ENCODE results near the gene ADAM15.

The ADAM15 gene

GRCh38 chr1:155049651-155050559, 1.2 kb upstream of the ADAM15 start (continued):
- TF ChIP-seq PRDM6 (tag by site-specific recombination; IDR thresholded peaks at IDR 0.05) = no peak
- peak; percentile 89; the same call in 1 of the 2 replicates for TF ChIP-seq ZNF324 (tag by site-specific recombination; IDR thresholded peaks at IDR 0.05)
- TF ChIP-seq ZBTB17 (tag by site-specific recombination; IDR thresholded peaks at IDR 0.05) = no peak; the same call in 1 of the 2 replicates
- TF ChIP-seq ZNF140 (tag by site-specific recombination; IDR thresholded peaks at IDR 0.05) = no peak
- no peak for TF ChIP-seq ZNF138 (tag by site-specific recombination; IDR thresholded peaks at IDR 0.05; ENCODE audit: borderline replicate concordance)

- peak overlapping the region; percentile 57; the same call in 1 of the 2 replicates for H3K27ac ChIP-seq (ENCODE audit: extremely low read depth, low read depth, low read length)
- TF ChIP-seq ZBTB7A (tag by site-specific recombination; IDR thresholded peaks at IDR 0.05; ENCODE audit: low read depth) = peak; percentile 75; the same call in 1 of the 2 replicates
- TF ChIP-seq YY1 (tag by site-specific recombination; IDR thresholded peaks at IDR 0.05) = 0 out of 2 replicates have a peak, but pooled peaks have one; percentile 23
- no peak for TF ChIP-seq PRDM6 (tag by site-specific recombination; IDR thresholded peaks at IDR 0.05)
- peak; percentile 35; the same call in 1 of the 2 replicates for TF ChIP-seq GLIS1 (tag by site-specific recombination; IDR thresholded peaks at IDR 0.05)
- TF ChIP-seq REST (tag by site-specific recombination; IDR thresholded peaks at IDR 0.05) = peak; percentile 22; the same call in 1 of the 2 replicates
- no peak for TF ChIP-seq ZNF146 (tag by site-specific recombination; IDR thresholded peaks at IDR 0.05)
- no peak for TF ChIP-seq ZNF350 (tag by site-specific recombination; IDR thresholded peaks at IDR 0.05)
- TF ChIP-seq ZNF223 (tag by site-specific recombination; IDR thresholded peaks at IDR 0.05) = peak; percentile 82
- no peak for TF ChIP-seq ZBTB44 (tag by site-specific recombination; IDR thresholded peaks at IDR 0.05)
- TF ChIP-seq PBX3 (CRISPR knock-in tag; IDR thresholded peaks at IDR 0.05) = 0 out of 2 replicates have a peak, but pooled peaks have one; percentile 38
- no peak for TF ChIP-seq ZNF785 (tag by site-specific recombination; IDR thresholded peaks at IDR 0.05)
- TF ChIP-seq ZNF341 (tag by site-specific recombination; IDR thresholded peaks at IDR 0.05; ENCODE audit: low read depth) = peak; percentile 78
- TF ChIP-seq KLF16 (tag by site-specific recombination; IDR thresholded peaks at IDR 0.05) = 0 out of 2 replicates have a peak, but pooled peaks have one; percentile 17
- peak; percentile 78; the same call in 1 of the 2 replicates for TF ChIP-seq ZSCAN30 (tag by site-specific recombination; IDR thresholded peaks at IDR 0.05)
- peak; percentile 49; the same call in 1 of the 2 replicates for TF ChIP-seq CTCF (tag by site-specific recombination; IDR thresholded peaks at IDR 0.05)
- peak; percentile 11; the same call in 1 of the 2 replicates for TF ChIP-seq ZBTB48 (tag by site-specific recombination; IDR thresholded peaks at IDR 0.05)
- ChIA-PET POLR2A (interaction anchor here (0.6 to 1.6 kb wide), 18 partner anchors 9 to 390 kb away, joined by 3 to 10 read pairs (median 4); partner anchors contain the start of genes EFNA3, FLAD1, KRTCAP2 and PBXIP1), CTCF (interaction anchor here (0.6 to 3.6 kb wide), 21 partner anchors 9 to 117 kb away, joined by 3 to 32 read pairs (median 4); partner anchors contain the start of genes PBXIP1 and ZBTB7B)
- H3K36me3 ChIP-seq (ENCODE audit: control insufficient read depth in 2 of 2, insufficient read depth in 1 of 2, low read length in 2 of 2) = peaks cover 0 to 26% of the 10 kb centered on the region in 2 experiments; a peak in 1 of 3 replicates
- peaks cover 9% of the 10 kb centered on the region for H3K4me1 ChIP-seq (ENCODE audit: control insufficient read depth, insufficient read depth, low read length)
- no peaks in the 10 kb centered on the region for H3K9me3 ChIP-seq (ENCODE audit: control insufficient read depth, insufficient read depth, low read depth, low read length)
- peak overlapping the region; percentile 66 for H3K4me3 ChIP-seq (ENCODE audit: low read depth, low read length)
These were observed 243 bp downstream of the ADAM15 start for GRCh38 chr1:155051342-155051776.

Measured in HEK293 (cell line).